ENCODE data around the gene MRPS35.

Gene MRPS35

GRCh38 chr12:27778206-27778605 lies 67.6 kb downstream of the MRPS35 start:
- DNase-seq = no peak

- DNase-seq = peak; percentile 42 to 51
Observed at GRCh38 chr12:27779416-27779919, 68.8 kb downstream of the MRPS35 start.

GRCh38 chr12:27779920-27780611 lies 69.4 kb downstream of the MRPS35 start, which contains the start of the genes KLHL42 and MANSC4:
TSS of gene KLHL42 (plus strand) at chr12:27780233. CDS start at chr12:27780331, 98 bp downstream.
TSS of gene MANSC4 (minus strand) at chr12:27780236. CDS start at chr12:27771276, 8,960 bp downstream.
- DNase-seq = peak; percentile 29 to 64

GRCh38 chr12:27780612-27781408 lies 70.2 kb downstream of the MRPS35 start:
- peak in 1 of 2 experiments; percentile 16 for DNase-seq

- no peak for DNase-seq
Observed at GRCh38 chr12:27781680-27782079, 71.0 kb downstream of the MRPS35 start.

- DNase-seq = no peak
Observed at GRCh38 chr12:27782481-27782880, 71.8 kb downstream of the MRPS35 start.

- no peak for DNase-seq
Observed at GRCh38 chr12:27785882-27786570, 75.4 kb downstream of the MRPS35 start.

- DNase-seq = no peak
Observed at GRCh38 chr12:27787559-27787958, 76.9 kb downstream of the MRPS35 start.

GRCh38 chr12:27790179-27790578 lies 79.5 kb downstream of the MRPS35 start:
- no peak for DNase-seq

- no peak for DNase-seq
Observed at GRCh38 chr12:27794818-27795584, 84.4 kb downstream of the MRPS35 start.

GRCh38 chr12:27796128-27796527 lies 85.5 kb downstream of the MRPS35 start:
- DNase-seq = no peak

GRCh38 chr12:27797301-27798025 lies 86.8 kb downstream of the MRPS35 start:
- no peak for DNase-seq

- no peak for DNase-seq
Observed at GRCh38 chr12:27800819-27801218, 90.2 kb downstream of the MRPS35 start.

GRCh38 chr12:27801630-27802029 lies 91.0 kb downstream of the MRPS35 start:
- no peak for DNase-seq

- DNase-seq = no peak
Observed at GRCh38 chr12:27802511-27802910, 91.9 kb downstream of the MRPS35 start.

GRCh38 chr12:27802936-27803335 lies 92.3 kb downstream of the MRPS35 start:
- no peak for DNase-seq

GRCh38 chr12:27805238-27805637 lies 94.6 kb downstream of the MRPS35 start:
- no peak for DNase-seq
